Endodermal cell (in vitro differentiated cells): Measurements from ENCODE around the gene TEC. TPM values are rescaled to one million over a fixed set of nuclear protein-coding genes. Genes with fewer than 3 reads are reported as not detected.

Experiments
- DNase-seq: peaks from one replicate; pipeline ENCODE4 v3.0.0-alpha.2; 2017
- H3K27ac ChIP-seq: 2 replicates; pipeline ENCODE4 v1.5.1; 2013; ENCODE audit warnings: mild to moderate bottlenecking, low read depth, low read length, moderate library complexity
- H3K27me3 ChIP-seq: 2 replicates; pipeline ENCODE4 v1.6.1; 2013; ENCODE audit warnings: mild to moderate bottlenecking, low read length, moderate library complexity; ENCODE audit not compliant: insufficient read depth, control insufficient read depth, poor library complexity, severe bottlenecking
- H3K36me3 ChIP-seq: 2 replicates; pipeline ENCODE4 v1.7.0; 2013; ENCODE audit warnings: mild to moderate bottlenecking, low read length, moderate library complexity; ENCODE audit not compliant: control insufficient read depth, insufficient read depth
- H3K4me1 ChIP-seq: one replicate; pipeline ENCODE4 v1.7.0; 2013; ENCODE audit warnings: low read length; ENCODE audit not compliant: control insufficient read depth, insufficient read depth
- H3K4me3 ChIP-seq: 2 replicates; pipeline ENCODE4 v1.5.1; 2013; ENCODE audit warnings: mild to moderate bottlenecking, low read length, moderate library complexity
- H3K9ac ChIP-seq: 2 replicates; pipeline ENCODE4 v1.6.1; 2013; ENCODE audit warnings: mild to moderate bottlenecking, low read length, moderate library complexity; ENCODE audit not compliant: poor library complexity, severe bottlenecking; ENCODE audit errors: extremely low read depth
- H3K9me3 ChIP-seq: 2 replicates; pipeline ENCODE4 v1.6.1; 2013; ENCODE audit warnings: mild to moderate bottlenecking, low read length, moderate library complexity; ENCODE audit not compliant: control insufficient read depth
- H3K27ac Mint-ChIP-seq: 2 replicates; pipeline ENCODE4 v1.8.0; 2020; ENCODE audit warnings: mixed read lengths
- H3K27me3 Mint-ChIP-seq: 2 replicates; pipeline ENCODE4 v1.8.0; 2021; ENCODE audit warnings: mild to moderate bottlenecking, mixed read lengths; ENCODE audit not compliant: insufficient read depth
- H3K36me3 Mint-ChIP-seq: 2 replicates; pipeline ENCODE4 v1.8.0; 2020; ENCODE audit warnings: low read depth, mixed read lengths
- H3K4me1 Mint-ChIP-seq: 2 replicates; pipeline ENCODE4 v1.8.0; 2020; ENCODE audit warnings: mixed read lengths
- H3K4me3 Mint-ChIP-seq: 2 replicates; pipeline ENCODE4 v1.8.0; 2020; ENCODE audit warnings: mild to moderate bottlenecking, moderate library complexity, mixed read lengths
- H3K9me3 Mint-ChIP-seq: 2 replicates; pipeline ENCODE4 v1.8.0; 2020; ENCODE audit warnings: mild to moderate bottlenecking, mixed read lengths
- WGBS, 2 experiments: methylation state at CpG; one replicate each; pipeline versions ENCODE4 v1.1.5 to v1.1.7; 2013; ENCODE audit warnings: missing lambda C conversion rate in 2 of 2, mixed read lengths in 1 of 2; ENCODE audit not compliant: insufficient coverage in 1 of 2, insufficient read length in 1 of 2; 5-methylcytosine and 5-hydroxymethylcytosine counted together
- total RNA-seq, 2 donors: library from RNA; stranded (reverse); fragmentation: NEBNext Ultra II Directional in 1 of 2; extraction: Animal tissue kit (Norgen Biotek cat#: 25700) in 1 of 2; gene quantifications; 2 replicates in 1 of 2; 3 replicates in 1 of 2; pipeline ENCODE4 v1.2.1, GENCODE V29; 2021
- TF ChIP-seq, protein P1 (sequence below): fragments of 200-600 bp; sonication (generic); conservative IDR thresholded peaks from 2 replicates; pipeline ENCODE4 v1.5.0; 2021; ENCODE audit warnings: antibody characterized with exemption, mild to moderate bottlenecking

Gene TEC
- total RNA-seq, 2 donors from 2014 or later = 3.8 to 5.4 TPM

DNA sequence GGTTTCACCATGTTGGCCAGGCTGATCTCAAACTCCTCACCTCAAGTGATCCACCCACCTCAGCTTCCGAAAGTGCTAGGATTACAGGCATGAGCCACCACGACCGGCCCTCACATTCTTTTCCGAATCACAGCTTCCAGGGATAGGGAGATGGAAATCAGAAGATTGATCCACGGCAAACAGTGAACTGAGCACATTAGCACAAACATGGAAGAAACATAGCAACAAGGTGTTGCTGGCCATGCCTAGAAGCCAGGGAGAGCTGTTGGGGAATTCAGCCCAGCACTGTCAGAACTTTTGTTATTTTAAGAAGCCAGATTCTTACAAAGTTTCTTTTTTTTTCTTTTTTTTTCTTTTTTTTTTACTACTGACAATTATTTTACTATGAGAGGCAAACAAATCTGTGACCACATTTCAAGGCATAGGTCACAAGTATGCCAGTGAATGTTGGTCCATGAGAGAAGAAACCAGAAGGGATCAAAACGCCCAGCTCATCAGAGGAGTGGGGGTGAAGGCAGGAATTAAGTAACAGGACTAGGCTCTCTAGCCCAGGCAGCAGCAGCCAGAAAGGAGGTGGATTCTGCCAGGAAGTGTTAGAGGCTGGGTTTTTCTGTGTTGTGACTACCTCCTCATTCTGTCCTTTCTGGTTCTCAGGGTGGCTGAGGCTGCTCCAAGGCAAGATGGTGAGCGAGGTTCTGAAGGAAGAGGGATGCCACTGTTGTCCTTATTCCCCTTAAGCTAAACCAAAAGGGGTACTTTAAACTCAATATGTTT lies 44.1 kb downstream of the TEC start:
- H3K9me3 ChIP-seq = no peaks in the 10 kb centered on the region
- no peak for DNase-seq
- TF ChIP-seq, protein P1, sequence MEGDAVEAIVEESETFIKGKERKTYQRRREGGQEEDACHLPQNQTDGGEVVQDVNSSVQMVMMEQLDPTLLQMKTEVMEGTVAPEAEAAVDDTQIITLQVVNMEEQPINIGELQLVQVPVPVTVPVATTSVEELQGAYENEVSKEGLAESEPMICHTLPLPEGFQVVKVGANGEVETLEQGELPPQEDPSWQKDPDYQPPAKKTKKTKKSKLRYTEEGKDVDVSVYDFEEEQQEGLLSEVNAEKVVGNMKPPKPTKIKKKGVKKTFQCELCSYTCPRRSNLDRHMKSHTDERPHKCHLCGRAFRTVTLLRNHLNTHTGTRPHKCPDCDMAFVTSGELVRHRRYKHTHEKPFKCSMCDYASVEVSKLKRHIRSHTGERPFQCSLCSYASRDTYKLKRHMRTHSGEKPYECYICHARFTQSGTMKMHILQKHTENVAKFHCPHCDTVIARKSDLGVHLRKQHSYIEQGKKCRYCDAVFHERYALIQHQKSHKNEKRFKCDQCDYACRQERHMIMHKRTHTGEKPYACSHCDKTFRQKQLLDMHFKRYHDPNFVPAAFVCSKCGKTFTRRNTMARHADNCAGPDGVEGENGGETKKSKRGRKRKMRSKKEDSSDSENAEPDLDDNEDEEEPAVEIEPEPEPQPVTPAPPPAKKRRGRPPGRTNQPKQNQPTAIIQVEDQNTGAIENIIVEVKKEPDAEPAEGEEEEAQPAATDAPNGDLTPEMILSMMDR = no peak
- Mint-ChIP-seq H3K4me3 (no peak overlapping the region), H3K27ac (no peak overlapping the region), H3K4me1 (no peaks in the 10 kb centered on the region), H3K27me3 (no peaks in the 10 kb centered on the region), H3K36me3 (no peaks in the 10 kb centered on the region), H3K9me3 (no peaks in the 10 kb centered on the region)
- no peaks in the 10 kb centered on the region for H3K27me3 ChIP-seq
- H3K4me1 ChIP-seq = no peaks in the 10 kb centered on the region
- no peak overlapping the region for H3K4me3 ChIP-seq
- WGBS, 2 experiments = 89 to 92% methylated on average over 4 to 7 of the region's 7 CpGs
- no peak overlapping the region for H3K9ac ChIP-seq
- H3K36me3 ChIP-seq = no peaks in the 10 kb centered on the region
- no peak overlapping the region for H3K27ac ChIP-seq

DNA sequence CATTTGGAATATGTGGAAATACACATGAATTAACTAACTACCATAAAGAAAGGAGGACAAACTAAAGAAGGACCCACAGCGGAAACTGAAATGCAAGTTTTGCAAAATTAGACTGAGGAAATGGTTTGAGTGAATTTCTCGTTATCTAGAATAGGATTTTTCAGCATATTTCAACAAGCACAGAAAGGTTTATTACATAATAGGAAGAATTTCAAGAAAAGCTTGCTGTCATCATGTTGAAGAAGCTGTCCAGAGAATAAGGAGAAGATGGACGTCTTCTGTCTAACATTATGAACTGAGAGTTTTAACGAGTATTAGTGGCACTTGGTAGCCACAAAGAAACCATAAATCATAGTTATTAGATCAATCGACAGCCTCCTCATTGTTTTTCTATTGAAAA lies 45.0 kb downstream of the TEC start:
- Histone ChIP-seq H3K4me3 (no peak overlapping the region), H3K27ac (no peak overlapping the region), H3K27me3 (no peaks in the 10 kb centered on the region), H3K4me1 (no peaks in the 10 kb centered on the region), H3K9me3 (no peaks in the 10 kb centered on the region), H3K36me3 (no peaks in the 10 kb centered on the region), H3K9ac (no peak overlapping the region)
- Mint-ChIP-seq H3K27me3 (no peaks in the 10 kb centered on the region), H3K36me3 (no peaks in the 10 kb centered on the region), H3K4me3 (no peak overlapping the region), H3K27ac (no peak overlapping the region), H3K9me3 (no peaks in the 10 kb centered on the region), H3K4me1 (no peaks in the 10 kb centered on the region)
- no peak for DNase-seq
- TF ChIP-seq, protein P1 = no peak
- WGBS, 2 experiments = 93 to 100% methylated on average over 2 to 5 of the region's 5 CpGs

DNA sequence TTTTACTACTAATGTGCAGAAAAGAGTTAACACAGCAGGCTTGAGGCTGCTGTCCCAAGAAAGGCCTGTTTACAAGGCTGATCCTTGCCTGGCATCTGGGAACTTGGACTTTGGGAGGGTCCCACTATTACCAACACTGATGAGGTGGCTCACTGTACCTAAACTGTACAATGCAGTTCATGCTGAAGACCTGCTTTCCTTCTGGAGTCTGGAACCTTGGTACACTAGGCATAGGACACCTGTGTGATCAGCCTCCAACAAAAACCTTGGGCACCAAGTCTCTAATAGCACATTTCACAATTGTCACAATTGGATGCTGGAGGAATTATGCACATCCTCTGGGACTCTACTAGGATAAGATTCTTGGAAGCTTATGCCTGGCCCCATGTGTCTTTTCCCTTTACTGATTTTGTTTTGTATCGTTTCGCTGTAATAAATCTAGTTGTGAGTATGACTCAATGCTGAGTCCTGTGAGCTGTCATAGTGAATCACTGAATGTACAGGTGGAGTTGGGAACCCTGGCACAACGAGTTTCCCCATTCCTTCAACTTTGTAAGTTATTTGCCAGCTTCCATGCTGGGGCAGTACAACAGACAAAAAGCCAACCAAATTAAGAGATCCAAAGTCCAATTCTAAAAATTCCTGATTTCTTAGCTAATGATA lies 45.9 kb downstream of the TEC start:
- no peaks in the 10 kb centered on the region for H3K36me3 Mint-ChIP-seq
- H3K27me3 Mint-ChIP-seq = no peaks in the 10 kb centered on the region
- Histone ChIP-seq H3K9me3 (no peaks in the 10 kb centered on the region), H3K4me3 (no peak overlapping the region), H3K4me1 (no peaks in the 10 kb centered on the region), H3K36me3 (no peaks in the 10 kb centered on the region), H3K9ac (no peak overlapping the region), H3K27me3 (no peaks in the 10 kb centered on the region), H3K27ac (no peak overlapping the region)
- no peak overlapping the region for H3K4me3 Mint-ChIP-seq
- no peaks in the 10 kb centered on the region for H3K4me1 Mint-ChIP-seq
- H3K27ac Mint-ChIP-seq = no peak overlapping the region
- TF ChIP-seq, protein P1 = no peak
- WGBS, 2 experiments = 86 to 100% methylated on average over 1 to 3 of the region's 3 CpGs
- H3K9me3 Mint-ChIP-seq = no peaks in the 10 kb centered on the region
- DNase-seq = no peak
